HL-60 (cell line): Measurements from ENCODE around the gene HOXB8.
A peak's percentile ranks its signal among the peaks of the same experiment; 100 is the strongest.

ENCODE experiments used
- DNase-seq, 2 experiments: peaks; one replicate each; pipeline ENCODE4 v3.0.0-alpha.2; 2010 to 2020; ENCODE audit warnings: low read depth in 1 of 2, low spot score in 1 of 2
- H3K27ac ChIP-seq: fragments of 250-450 bp; sonication (Bioruptor Pico); replicated peaks from 2 replicates; pipeline ENCODE4 v1.5.1; 2020; ENCODE audit warnings: mild to moderate bottlenecking, moderate library complexity
- H3K27me3 ChIP-seq: fragments of 250-450 bp; sonication (Bioruptor Pico); 2 replicates; pipeline ENCODE4 v1.5.1; 2021; ENCODE audit warnings: mild to moderate bottlenecking, moderate library complexity; ENCODE audit not compliant: insufficient read depth, poor library complexity, severe bottlenecking
- H3K4me3 ChIP-seq: replicated peaks from 2 replicates; pipeline ENCODE4 v1.5.1; 2011; ENCODE audit warnings: mild to moderate bottlenecking, control low read depth, low read length; ENCODE audit not compliant: insufficient read depth
- GABPA ChIP-seq: IDR thresholded peaks from 2 replicates; pipeline ENCODE4 v1.6.1; 2012; ENCODE audit warnings: low read depth
- POLR2AphosphoS5 ChIP-seq: IDR thresholded peaks from 2 replicates; pipeline ENCODE4 v1.6.1; 2012; ENCODE audit warnings: low read depth
- SPI1 ChIP-seq: IDR thresholded peaks from 2 replicates; pipeline ENCODE4 v1.6.1; 2012; ENCODE audit warnings: low read depth, mild to moderate bottlenecking, borderline replicate concordance
- TF ChIP-seq, protein P1 (sequence below): IDR thresholded peaks from 2 replicates; pipeline ENCODE4 v1.6.1; 2012; ENCODE audit warnings: low read depth; ENCODE audit not compliant: insufficient replicate concordance
- TF ChIP-seq, protein P2 (sequence below): IDR thresholded peaks from one replicate; pipeline ENCODE4 v1.5.1; 2011; ENCODE audit warnings: low read length, control low read depth, inconsistent platforms; ENCODE audit not compliant: insufficient read depth

HOXB8 gene

DNA sequence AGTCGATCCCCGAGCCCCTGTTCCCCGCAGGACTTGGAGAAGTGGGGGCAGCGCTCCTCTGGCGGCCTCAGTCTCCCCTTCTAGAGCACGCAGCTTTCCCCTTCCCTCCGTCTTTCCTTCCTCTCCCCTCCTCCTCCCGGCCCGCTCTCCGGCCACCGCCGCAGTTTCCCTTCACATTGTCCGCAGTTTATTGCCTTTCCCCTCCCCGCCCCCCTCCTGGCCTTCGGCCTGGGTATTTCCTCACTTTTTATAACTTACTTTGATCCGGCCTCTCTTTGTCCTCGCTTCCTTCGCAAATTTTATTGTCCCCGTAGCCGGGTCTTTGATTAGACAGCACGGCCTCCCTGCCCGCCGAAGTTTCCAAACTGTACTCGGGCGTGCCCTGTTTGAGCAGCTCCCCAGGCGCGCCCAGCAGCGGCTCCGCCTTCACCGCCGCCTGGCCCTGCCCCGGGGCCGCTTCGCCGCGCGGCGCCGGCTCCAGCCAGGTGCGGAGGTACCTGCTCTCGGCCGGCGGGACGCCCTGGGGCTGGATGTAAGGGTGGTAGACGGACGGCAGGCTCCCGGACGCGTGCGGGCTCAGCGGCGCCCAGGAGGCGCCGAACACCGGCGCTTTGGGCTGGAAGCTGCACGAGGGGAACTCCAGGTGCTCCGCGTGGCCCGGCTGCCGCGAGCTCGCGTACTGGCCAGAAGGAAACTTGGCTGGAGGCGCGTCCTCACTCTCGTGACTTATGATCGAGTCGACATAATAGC lies 10.6 kb upstream of the HOXB8 start:
- peak in 1 of 2 experiments; percentile 6 for DNase-seq
- H3K27ac ChIP-seq, result no peak overlapping the region
- H3K4me3 ChIP-seq, result no peak overlapping the region
- TF ChIP-seq GABPA (no peak), POLR2AphosphoS5 (no peak), SPI1 (no peak)
- TF ChIP-seq, protein P1, sequence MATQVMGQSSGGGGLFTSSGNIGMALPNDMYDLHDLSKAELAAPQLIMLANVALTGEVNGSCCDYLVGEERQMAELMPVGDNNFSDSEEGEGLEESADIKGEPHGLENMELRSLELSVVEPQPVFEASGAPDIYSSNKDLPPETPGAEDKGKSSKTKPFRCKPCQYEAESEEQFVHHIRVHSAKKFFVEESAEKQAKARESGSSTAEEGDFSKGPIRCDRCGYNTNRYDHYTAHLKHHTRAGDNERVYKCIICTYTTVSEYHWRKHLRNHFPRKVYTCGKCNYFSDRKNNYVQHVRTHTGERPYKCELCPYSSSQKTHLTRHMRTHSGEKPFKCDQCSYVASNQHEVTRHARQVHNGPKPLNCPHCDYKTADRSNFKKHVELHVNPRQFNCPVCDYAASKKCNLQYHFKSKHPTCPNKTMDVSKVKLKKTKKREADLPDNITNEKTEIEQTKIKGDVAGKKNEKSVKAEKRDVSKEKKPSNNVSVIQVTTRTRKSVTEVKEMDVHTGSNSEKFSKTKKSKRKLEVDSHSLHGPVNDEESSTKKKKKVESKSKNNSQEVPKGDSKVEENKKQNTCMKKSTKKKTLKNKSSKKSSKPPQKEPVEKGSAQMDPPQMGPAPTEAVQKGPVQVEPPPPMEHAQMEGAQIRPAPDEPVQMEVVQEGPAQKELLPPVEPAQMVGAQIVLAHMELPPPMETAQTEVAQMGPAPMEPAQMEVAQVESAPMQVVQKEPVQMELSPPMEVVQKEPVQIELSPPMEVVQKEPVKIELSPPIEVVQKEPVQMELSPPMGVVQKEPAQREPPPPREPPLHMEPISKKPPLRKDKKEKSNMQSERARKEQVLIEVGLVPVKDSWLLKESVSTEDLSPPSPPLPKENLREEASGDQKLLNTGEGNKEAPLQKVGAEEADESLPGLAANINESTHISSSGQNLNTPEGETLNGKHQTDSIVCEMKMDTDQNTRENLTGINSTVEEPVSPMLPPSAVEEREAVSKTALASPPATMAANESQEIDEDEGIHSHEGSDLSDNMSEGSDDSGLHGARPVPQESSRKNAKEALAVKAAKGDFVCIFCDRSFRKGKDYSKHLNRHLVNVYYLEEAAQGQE, result no peak
- TF ChIP-seq, protein P2, sequence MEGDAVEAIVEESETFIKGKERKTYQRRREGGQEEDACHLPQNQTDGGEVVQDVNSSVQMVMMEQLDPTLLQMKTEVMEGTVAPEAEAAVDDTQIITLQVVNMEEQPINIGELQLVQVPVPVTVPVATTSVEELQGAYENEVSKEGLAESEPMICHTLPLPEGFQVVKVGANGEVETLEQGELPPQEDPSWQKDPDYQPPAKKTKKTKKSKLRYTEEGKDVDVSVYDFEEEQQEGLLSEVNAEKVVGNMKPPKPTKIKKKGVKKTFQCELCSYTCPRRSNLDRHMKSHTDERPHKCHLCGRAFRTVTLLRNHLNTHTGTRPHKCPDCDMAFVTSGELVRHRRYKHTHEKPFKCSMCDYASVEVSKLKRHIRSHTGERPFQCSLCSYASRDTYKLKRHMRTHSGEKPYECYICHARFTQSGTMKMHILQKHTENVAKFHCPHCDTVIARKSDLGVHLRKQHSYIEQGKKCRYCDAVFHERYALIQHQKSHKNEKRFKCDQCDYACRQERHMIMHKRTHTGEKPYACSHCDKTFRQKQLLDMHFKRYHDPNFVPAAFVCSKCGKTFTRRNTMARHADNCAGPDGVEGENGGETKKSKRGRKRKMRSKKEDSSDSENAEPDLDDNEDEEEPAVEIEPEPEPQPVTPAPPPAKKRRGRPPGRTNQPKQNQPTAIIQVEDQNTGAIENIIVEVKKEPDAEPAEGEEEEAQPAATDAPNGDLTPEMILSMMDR, result no peak
- peaks cover 80% of the 10 kb centered on the region for H3K27me3 ChIP-seq

DNA sequence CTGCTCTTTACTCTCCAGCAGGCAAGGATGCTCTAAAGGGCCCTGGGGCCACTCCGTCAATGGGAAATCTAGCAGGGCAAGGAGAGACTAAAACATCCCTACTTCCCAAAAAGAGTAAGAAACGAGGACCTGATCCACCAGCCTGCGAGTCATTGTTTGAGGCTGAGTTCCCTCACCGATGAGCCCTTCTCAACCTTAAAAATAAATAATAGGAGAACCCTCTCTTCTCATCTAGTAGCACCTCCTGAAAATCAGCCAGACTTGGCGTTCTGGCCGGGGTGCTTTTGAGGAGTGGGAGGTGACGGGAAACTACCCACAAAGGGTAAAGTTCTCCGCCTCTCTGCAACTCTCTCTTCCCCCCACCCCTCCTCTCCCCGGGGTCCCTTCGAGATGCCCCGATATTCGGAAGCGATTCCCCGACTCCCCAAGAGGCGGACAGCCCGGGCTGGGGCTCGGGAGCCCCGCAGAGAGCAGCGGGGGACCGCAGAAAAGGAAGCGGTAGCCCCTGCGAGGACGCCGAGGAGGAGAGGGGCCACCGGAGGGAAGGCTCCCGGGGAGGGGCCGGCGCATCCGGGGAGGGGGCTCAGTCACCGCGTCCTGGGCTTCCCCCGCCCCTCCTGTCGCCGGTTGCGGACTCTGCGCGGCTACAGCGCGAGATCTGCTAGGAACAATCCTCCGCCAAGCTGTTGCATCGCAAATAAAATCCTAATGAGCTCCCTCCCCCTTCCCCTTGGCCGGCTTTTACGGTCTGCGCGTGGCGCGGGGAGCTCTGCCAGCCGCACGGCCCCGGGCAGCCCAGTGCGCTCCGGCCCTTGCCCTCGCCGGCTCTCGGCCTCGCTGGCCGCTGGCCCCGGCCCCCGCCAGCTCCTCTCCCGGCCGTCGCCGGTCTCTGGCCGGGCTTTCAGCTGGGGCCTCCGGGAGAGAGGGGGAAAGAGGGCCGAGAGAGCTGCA lies 9.7 kb upstream of the HOXB8 start:
- H3K4me3 ChIP-seq, result no peak overlapping the region
- no peak overlapping the region for H3K27ac ChIP-seq
- H3K27me3 ChIP-seq, result peaks cover 84% of the 10 kb centered on the region
- TF ChIP-seq GABPA (no peak), POLR2AphosphoS5 (no peak)
- TF ChIP-seq, protein P1, result no peak
- TF ChIP-seq, protein P2, result no peak
- no peak for DNase-seq

DNA sequence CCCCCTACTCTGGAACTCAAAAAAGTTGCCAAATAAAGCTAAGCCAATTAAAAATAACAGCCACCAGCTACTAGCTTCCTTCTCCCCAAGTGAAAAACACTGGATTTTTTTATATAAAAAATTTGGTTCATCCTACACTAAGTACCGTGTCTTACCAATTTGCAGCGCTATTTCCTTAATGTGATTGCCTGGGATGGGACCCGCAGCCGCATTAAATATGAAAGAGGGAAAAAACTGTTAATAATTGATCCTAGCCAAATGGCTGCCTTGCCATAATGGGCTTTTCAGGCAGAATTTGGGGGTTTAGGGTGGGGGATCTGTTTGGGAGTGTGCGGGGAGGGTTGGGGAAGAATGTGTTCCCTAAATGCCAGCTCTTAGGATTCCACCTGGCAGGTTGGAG lies 9.0 kb upstream of the HOXB8 start:
- no peak for DNase-seq
- Histone ChIP-seq H3K27me3 (peaks cover 84% of the 10 kb centered on the region), H3K4me3 (no peak overlapping the region), H3K27ac (no peak overlapping the region)
- no peak for TF ChIP-seq SPI1
- TF ChIP-seq, protein P1, result no peak
- TF ChIP-seq, protein P2, result no peak
- no peak for TF ChIP-seq GABPA
- TF ChIP-seq POLR2AphosphoS5, result no peak
